ENCODE results near the gene RAB25. TPM values are rescaled to one million over a fixed set of nuclear protein-coding genes. Genes with fewer than 3 reads are reported as not detected.

RAB25 gene
- total and polyA plus RNA-seq, 2 of the 13 experiments (the other 11 are each of a cell fraction or from before 2014, with no cell fraction given): 0.20 to 0.22 TPM

- no peak for TF ChIP-seq ZNF552 (CRISPR knock-in tag; IDR thresholded peaks at IDR 0.05; ENCODE audit: borderline replicate concordance)
- no peak for TF ChIP-seq SMAD9 (CRISPR knock-in tag; IDR thresholded peaks at IDR 0.05)
- no peak for TF ChIP-seq NFIB (CRISPR knock-in tag; IDR thresholded peaks at IDR 0.05; ENCODE audit: borderline replicate concordance)
- peak; percentile 48 for TF ChIP-seq HNRNPLL (IDR thresholded peaks at IDR 0.05; ENCODE audit: low read depth, low read length, poor library complexity, severe bottlenecking)
- TF ChIP-seq ZFY (CRISPR knock-in tag; IDR thresholded peaks at IDR 0.05): 0 out of 2 replicates have a peak, but pooled peaks have one; percentile 11
- TF ChIP-seq HMG20A (CRISPR knock-in tag; IDR thresholded peaks at IDR 0.05; ENCODE audit: borderline replicate concordance): no peak
- no peak for TF ChIP-seq ZNF230 (CRISPR knock-in tag; IDR thresholded peaks at IDR 0.05)
- TF ChIP-seq ZSCAN20 (CRISPR knock-in tag; IDR thresholded peaks at IDR 0.05; ENCODE audit: borderline replicate concordance): no peak
- peak; percentile 87 for TF ChIP-seq GATAD1 (CRISPR knock-in tag; IDR thresholded peaks at IDR 0.05)
- peak; percentile 26; the same call in 1 of the 2 replicates for TF ChIP-seq RXRB (CRISPR knock-in tag; IDR thresholded peaks at IDR 0.05; ENCODE audit: borderline replicate concordance)
- peak; percentile 38; the same call in 1 of the 2 replicates for TF ChIP-seq KDM5A (IDR thresholded peaks at IDR 0.05; ENCODE audit: borderline replicate concordance, low read length)
- TF ChIP-seq ZNF687 (CRISPR knock-in tag; IDR thresholded peaks at IDR 0.05): peak; percentile 70
- no peak for TF ChIP-seq ZNF879 (CRISPR knock-in tag; IDR thresholded peaks at IDR 0.05)
- TF ChIP-seq ZNF772 (CRISPR knock-in tag; IDR thresholded peaks at IDR 0.05): peak; percentile 54; the same call in 1 of the 2 replicates
- no peak for TF ChIP-seq ZNF276 (CRISPR knock-in tag; IDR thresholded peaks at IDR 0.05; ENCODE audit: low read depth)
- 0 out of 2 replicates have a peak, but pooled peaks have one; percentile 34 for TF ChIP-seq MXD4 (CRISPR knock-in tag; IDR thresholded peaks at IDR 0.05)
- TF ChIP-seq SUZ12 (IDR thresholded peaks at IDR 0.05; ENCODE audit: low read depth, low read length): peak; percentile 76
- no peak for TF ChIP-seq ZNF317 (CRISPR knock-in tag; IDR thresholded peaks at IDR 0.05)
- TF ChIP-seq EED (CRISPR knock-in tag; IDR thresholded peaks at IDR 0.05): peak; percentile 67; the same call in 1 of the 2 replicates
- TF ChIP-seq SP4 (CRISPR knock-in tag; IDR thresholded peaks at IDR 0.05): 0 out of 2 replicates have a peak, but pooled peaks have one; percentile 8
- peak; percentile 59; the same call in 1 of the 2 replicates for TF ChIP-seq MXD3 (CRISPR knock-in tag; IDR thresholded peaks at IDR 0.05)
- peak; percentile 87 for TF ChIP-seq TCF7 (IDR thresholded peaks at IDR 0.05; ENCODE audit: low read depth)
- TF ChIP-seq TBX3 (IDR thresholded peaks at IDR 0.05; ENCODE audit: borderline replicate concordance): no peak
- peak; percentile 94 for TF ChIP-seq HCFC1 (IDR thresholded peaks at IDR 0.05; ENCODE audit: low read depth, low read length)
- TF ChIP-seq PHF5A (CRISPR knock-in tag; IDR thresholded peaks at IDR 0.05; ENCODE audit: low read depth, unreplicated experiment): no peak
These were observed 40.5 kb upstream of the RAB25 start, which contains the start of gene SSR2 (continued) for GRCh38 chr1:156020293-156021092.
